GM19397 (cell line): ENCODE results near the gene OR4F3.
"Not testable (repeated sequence)": the region's sequence is repeated elsewhere in the genome, so short reads cannot be mapped to it uniquely, and the experiment has no call there.

Experiments used
- ATAC-seq: cut with Tn5 transposase; IDR thresholded peaks from one replicate; pipeline ENCODE4 v1.9.1; 2021; ENCODE audit warnings: mild to moderate bottlenecking, moderate library complexity; ENCODE audit not compliant: unreplicated experiment

OR4F3 gene

GRCh38 chr5:181366968-181367367 lies at the start of gene OR4F3:
TSS of gene OR4F3 (plus strand) at chr5:181367268.
- ATAC-seq = not testable (repeated sequence)
